ENCODE data around the gene POC1A.

POC1A gene

DNA sequence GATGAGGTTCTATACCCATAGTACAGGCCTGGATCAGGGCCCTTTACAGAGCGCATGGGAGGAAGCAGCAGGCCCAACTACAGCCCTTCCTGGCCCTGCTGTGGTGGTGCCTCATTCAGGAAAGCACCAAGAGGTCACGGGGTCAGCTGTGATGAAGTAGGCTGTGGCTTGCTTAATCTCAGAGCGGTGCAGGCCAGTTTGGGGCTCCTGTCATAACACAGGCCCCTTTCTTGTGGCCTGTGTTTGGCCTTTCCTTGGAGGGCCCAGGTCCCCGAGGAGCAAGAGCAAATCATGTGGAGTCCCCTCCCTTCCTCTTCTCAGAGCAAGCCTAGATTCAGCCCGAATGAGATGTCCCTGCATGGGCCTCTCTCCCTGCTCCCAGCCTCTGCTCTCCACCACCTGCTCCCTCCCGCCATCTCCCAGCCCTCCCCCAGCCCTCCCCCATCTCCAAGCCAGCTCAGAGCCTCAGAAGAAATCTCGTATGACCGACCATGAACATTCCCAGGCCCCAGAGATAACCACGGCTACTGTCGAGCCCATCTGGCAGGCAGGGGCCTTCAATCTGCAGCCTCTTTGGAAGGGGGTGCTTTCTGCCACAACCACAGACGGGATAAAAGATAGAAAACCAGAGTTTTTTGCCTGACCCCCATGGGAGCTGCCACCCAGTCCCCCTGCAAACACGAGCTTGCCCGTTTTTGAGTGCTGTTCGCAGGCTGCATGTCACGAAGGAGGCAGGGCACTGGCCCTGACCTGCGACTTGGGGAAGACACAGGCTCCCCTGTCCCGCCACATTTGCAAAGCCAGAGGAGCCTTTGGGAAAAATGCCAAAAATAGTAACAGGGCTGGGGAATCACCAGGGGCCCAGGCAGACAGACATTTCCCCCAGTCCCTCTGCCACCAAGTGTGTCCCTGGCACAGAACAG, 65.5 kb downstream of the POC1A start:
- in situ Hi-C loops (cut with MboI; ENCODE audit: low sequenced_read_pairs): no loop called here

DNA sequence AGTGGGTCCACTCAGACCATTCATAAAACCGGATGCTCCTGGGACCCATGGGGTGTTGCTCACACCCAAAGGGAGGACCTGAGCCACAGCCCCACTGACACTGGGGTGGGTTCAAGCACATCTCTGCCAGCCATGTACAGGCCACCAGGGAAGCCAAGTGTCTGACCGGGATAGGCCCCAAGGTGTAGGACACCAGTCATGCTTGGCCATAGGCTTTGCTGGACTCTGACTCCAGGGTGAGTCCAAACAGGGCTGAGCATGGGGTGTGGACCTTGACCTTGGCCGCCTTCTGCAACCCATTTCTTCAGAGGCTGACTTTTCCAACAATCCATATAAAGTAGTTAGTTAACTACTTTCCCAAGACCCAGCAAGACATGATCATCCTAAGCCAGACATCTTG, 66.5 kb downstream of the POC1A start:
- in situ Hi-C loops (cut with MboI; ENCODE audit: low sequenced_read_pairs): no loop called here

DNA sequence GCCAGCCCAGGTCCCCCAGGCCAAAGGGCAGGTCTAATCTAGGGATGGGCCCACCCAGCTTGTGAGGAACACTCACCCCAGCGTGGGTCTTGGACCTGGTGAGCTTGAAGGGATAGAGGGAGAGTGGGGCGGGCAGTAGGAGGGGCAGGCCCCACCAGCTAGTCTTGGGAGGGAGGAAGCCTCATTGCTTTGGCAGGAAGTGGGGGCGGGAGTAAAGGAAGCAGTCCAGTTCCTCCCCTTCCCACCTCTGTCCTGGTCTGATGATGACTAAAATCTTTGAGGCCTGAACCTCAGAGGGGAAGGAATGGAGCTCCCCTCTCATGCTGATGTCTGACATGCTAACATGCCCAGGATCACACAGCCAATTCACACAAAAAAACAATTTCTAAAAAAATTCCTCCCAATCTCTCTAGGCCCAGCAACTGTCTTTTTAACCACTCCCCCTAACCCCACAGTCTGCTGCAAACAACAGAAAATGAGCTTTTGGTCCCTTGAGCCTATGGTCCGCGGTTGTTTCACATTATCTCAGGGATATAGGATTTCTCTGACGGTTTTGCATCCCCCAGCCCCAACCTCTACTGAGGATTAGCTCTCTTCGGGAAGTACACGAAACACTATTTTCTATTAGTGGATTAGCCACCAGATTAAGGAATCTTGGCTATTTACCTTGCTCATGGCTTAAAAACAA, 67.1 kb downstream of the POC1A start:
- in situ Hi-C loops (cut with MboI; ENCODE audit: low sequenced_read_pairs): no loop called here

DNA sequence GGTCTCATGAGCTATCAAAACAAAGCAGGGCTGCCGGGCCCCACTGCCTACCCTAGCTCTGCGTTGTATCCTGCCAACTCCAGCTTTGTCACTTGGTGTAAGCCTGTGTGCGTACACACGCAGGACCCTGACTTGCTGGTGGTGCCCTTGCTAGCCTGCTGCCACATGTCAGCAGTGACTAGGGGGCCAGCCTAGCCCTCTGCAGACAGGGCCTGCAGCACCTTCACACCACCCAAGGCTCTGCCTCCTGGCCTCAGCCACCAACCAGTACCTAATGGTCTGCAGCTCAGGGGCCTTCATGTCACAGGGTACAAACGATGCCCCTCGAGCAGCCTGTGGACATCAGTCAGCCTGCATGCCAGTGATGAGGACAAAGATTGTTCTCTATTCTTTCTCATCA, 67.8 kb downstream of the POC1A start:
- in situ Hi-C loops (cut with MboI; ENCODE audit: low sequenced_read_pairs): no loop called here

DNA sequence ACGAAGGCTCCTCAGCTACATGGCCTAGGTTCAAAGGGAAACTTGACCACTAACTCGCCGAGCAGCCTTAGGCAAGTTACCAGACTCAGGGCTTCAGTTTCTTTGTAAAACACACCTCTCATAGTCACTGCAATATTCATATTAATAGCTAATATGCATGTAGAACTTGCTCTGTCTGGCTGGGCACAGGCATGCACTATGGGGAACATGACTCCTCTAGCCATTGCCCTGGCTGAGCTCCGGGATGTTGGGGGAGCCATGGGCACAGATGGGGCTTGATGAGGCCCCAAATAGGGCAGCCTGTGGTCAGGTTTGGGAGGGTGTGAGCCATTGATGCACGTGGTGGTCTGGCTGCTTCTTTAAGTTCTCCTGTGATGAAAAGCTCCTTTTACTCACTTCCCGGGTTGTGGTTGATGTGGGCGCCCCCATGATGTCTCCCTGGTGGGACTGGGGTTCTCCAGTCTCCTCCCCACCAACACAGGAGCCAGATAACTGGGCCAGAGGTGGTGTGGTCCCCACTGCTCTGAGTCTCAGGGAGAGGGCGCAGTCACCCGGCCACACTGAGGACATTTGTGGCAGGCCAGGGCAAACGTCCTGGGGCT, 68.4 kb downstream of the POC1A start:
- in situ Hi-C loops (cut with MboI; ENCODE audit: low sequenced_read_pairs): no loop called here

DNA sequence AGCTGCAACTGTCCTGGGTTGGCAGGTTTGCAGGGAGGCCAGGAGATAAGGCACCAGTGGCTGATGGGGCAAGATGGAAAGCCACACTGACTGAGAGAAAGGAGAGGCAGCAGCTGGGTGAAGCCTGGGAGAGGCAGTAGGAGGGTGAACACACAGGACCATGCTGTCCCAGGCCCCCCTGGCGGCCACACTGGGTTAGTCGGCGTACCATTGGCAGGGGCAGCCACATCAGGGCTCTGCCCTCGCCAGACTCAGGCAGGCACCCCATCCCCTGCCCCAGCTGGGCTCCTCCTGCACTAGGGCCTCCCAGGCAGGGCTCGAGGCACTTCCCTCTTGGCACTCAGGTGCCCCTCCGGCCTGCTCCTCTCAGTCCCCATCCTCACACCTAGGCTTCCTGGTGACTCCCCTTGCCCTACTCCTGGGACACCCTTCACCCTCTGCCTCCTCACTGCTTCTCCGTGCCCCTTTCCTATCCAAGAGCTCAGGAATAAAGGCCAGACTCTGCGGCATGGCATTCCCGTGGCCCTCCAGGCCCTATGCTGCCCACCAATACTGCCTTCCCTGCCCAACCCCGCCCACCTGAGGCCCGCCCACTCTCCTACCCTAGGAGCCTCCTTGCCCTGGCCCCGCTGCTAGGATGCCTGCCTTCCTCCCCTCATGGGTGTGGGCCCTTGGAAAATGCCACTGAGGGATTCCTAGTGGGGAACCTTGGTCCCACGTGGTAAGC, 69.1 kb downstream of the POC1A start:
- in situ Hi-C loops (cut with MboI; ENCODE audit: low sequenced_read_pairs): no loop called here

DNA sequence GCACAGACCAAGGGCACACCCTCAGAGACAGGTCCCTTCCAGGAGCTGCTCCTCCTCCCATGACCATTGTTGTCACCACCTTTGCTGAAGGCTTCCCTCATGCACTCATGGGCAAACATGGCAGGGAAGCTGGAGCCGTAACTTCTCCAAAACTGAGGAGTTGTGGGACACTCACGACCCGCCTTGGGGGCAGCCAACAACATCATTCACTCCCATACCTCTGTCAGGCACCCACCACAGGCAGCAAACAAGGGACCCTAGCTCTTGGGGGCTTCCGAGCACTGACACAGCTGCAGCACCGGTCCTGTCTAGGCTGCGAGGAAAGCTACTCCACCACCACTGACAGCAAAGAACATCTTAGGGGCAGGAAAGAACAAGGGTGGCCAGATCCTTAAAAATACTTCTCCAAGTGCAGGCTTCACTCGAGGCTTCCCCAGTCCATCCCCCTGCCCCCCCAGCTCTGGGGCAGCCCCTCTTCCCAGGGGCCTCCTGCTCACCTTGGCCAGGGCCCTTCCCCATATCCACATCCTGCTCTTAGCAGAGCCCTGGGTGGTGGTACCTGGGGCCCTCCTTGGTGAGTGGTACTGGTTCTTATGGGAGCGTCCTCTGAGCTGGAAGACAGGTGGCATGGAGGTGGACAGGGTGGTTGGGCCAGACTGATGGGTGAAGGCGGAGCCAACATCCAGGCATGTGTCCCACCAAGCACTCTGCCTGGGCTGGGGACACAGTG, 69.8 kb downstream of the POC1A start:
- in situ Hi-C loops (cut with MboI; ENCODE audit: low sequenced_read_pairs): no loop called here

DNA sequence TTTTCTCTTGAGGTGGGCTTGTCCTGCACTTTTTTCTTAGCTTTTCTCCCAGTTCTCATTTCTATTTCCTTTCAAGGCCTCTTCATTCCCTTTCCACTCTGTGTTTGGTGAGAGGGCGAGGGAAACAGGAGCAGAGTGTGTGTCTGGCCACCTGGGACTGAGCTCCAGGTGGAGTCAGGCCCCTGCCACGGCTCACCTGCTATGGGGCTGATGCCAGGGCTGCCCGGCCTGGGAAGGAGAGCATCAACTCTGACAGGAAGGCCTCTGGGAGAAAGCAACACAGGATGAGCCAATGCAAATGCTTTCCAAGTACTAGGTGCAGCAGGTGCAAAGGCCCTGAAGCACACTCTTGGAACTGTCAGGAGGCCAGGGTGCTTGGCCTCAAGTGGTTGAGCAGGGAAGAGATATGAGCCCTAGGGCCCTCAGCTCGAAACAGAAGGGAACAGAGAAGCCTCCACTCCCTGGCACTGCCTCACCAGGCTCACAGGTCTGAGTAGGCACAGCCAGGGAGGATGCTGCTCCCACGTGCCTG, 70.6 kb downstream of the POC1A start:
- in situ Hi-C loops (cut with MboI; ENCODE audit: low sequenced_read_pairs): no loop called here

DNA sequence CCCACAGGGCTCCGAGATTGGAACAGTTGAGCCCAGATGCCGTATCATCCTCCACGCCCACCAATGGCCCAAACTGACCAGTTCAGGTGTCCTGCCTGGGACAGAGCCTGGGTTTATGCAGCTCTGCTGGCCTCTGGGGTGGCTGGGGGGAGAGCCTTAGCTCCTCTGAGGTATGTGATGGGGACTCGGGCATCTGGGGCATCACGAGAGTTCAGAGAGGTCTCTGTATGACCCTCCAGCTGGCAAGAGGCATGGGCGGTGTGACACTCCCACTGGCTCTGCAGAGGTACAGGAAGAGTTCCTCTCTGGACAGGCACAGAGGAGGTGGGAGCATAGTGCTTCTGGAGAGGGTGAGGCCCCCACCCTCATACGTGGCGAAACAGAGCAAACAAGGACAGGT, 71.3 kb downstream of the POC1A start:
- in situ Hi-C loops (cut with MboI; ENCODE audit: low sequenced_read_pairs): no loop called here

DNA sequence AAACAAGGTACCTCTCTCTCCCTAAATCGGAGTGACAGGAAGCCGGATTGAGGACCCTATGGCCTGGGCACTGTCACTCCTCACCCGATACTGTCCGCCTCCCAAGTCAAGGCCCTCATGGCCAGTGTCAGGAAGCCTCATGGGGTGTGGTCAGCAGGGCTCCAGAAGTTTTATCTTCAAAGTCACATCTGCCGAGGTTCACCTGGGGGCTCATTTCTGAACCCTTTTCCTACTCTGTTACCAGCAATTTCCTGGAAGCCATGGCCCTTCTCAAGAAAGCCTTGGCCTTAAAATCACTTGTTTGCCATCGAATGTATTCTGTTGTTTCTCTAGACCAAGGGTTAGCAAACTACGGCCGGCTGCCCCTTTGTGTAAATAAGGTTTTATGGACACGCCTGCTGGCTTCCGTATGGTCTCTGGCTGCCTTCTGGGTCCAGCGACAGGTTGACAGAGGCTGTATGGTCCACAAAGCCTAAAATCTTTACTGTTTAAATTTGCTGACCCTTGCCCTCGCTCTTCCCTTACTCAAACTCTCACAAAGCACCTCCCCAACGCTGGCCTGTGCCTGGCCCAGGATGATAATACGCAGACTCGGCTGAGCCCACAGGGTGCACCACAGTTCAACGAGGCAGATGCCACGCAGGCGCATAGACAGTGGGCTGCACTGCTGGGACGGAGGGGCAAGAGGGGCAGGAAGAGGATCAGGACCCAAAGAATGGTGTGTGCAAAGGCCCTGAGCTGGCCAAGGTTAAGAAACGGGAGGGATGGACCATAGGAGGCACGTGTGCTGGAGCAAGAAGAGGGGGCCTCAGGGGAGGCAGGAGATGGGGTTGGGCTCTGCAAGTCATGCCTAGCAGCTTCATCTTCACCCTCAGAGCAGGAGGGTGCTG, 73.1 kb downstream of the POC1A start:
- in situ Hi-C loops (cut with MboI; ENCODE audit: low sequenced_read_pairs): no loop called here

DNA sequence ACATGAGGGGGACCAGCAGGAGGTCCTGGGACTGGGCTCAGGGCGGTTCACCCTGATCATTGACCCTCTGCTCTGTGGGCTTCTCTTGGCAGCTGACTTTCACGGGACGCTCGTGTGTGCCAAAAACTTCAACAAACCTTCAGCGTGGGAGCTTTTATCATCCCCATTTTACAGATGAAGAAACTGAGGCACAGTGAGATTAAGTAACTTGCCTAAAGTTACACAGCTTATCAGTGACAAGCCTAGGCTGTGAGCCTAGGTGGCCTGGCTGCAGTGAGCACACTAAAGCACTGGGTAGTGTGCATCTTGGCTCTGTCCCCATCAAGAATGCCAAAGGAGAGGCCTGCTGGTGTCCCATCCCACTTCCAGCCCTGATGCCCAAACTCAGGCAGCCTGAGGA, 74.3 kb downstream of the POC1A start:
- in situ Hi-C loops (cut with MboI; ENCODE audit: low sequenced_read_pairs): no loop called here

DNA sequence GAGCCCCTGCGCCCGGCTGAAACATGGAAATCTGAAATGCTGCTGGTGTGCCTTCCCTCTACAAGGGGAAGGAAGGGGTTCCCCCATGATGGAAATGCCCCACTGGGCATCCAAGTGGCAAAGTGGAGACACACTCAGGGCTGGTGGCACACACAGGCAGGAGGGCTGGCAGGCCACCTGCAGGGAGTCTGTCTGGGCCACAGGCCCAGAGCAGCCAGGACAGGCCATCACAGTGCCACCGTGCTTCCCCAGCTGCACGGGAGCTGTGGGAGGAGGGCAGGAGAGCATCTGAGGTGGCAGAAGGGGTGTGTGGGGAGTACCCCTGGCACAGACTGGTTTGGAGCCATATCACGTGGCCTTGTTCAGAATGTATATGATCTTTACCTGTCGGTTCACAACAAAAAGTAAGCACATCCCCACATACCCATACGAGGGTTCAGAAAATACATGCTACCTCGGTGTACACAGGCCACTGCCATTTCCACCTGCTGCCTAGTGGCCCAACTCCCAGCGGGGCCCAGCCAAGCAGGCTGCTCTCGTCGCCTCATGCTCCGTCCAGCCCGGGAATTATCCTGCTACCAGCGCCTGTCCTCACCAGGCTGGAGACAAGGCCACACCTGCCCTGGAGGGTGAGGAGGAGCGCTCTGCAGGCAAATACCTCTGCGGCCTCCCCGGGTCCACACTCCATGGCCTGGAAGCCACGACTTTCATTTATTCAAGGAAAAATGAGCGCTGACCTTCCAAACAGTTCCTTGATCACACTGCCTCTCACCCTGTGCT, 75.3 kb downstream of the POC1A start:
- in situ Hi-C loops (cut with MboI; ENCODE audit: low sequenced_read_pairs): no loop called here

DNA sequence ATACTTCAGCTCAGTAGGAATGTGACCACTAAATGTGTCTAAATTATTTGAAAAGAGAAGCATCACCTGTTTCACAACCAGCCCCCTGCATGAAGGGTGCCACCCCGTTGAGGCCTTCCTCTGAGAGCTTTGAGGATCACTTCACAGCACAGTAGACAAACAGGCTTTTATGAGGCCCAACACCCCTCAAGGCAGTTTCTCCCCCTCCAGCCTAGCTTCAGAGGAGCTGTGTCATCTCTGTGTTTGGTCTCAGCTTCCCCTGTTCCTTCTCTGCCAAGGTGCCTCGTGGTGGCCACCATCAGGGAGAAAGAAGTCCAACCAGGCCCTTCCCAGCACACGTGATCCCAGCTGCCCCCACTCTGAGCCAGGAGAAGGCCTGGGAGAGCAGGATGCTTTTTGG, 76.3 kb downstream of the POC1A start:
- in situ Hi-C loops (cut with MboI; ENCODE audit: low sequenced_read_pairs): no loop called here

DNA sequence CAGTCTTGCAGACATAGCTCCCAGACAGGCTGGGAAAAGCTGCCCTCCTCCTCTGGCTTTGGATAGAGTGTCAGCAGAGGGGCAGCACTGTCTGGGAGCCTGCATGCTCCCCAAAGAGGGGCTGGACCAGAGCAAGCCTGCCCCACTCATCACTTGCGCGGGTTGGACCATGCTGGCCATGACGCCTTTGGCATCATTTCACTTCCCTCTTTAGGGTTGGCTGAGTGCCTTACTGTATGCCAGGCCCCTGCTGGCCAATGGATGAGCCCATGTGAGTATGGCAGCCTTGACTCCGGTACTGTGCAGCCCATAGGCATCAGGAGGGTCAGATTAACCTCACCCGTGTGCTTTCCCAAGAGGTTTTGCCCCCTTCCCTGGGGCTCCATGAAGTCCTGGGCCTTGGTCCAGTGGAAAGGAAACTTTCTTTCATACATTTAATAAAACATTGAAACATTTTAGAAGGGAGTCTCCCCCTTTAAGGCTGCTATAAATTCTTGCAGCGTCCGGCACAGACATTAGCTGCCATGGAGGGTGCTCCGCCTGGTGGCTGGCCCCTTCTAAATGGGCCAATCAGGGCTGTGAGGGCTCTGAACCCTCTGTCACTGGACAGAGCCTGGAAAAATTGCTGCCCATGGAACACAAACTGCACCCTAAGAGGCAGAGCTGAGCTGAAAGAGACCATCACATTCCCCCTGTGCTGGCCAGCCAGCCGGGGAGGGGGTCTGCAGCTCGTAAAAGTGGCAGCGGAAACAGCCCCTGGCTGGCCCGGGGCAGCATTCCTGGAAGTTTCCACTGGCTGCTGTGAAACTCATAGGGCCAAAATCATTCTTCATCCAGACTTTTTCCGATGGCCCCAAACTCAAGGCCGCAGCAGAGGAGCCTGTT, 77.1 kb downstream of the POC1A start:
- in situ Hi-C loops (cut with MboI; ENCODE audit: low sequenced_read_pairs): no loop called here

DNA sequence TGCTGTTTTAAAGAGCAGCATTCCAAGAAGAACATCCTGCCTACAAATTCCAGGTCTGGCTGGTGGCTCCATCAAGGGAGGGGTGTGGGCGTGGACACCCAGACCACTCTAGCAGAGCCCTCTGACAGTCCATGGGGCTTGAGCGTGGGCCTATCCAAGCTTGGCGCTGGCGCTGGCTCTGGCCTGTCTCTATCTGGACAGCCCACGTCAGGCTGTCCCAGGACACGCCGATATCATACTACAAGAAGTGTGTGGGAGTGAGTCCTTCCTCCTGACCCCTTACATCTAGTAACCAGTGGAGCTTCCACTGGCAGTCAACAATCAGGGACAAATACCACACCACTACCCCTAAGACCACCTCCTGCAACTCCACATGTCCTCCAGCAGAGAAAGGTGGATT, 80.7 kb downstream of the POC1A start:
- in situ Hi-C loops (cut with MboI; ENCODE audit: low sequenced_read_pairs): no loop called here

DNA sequence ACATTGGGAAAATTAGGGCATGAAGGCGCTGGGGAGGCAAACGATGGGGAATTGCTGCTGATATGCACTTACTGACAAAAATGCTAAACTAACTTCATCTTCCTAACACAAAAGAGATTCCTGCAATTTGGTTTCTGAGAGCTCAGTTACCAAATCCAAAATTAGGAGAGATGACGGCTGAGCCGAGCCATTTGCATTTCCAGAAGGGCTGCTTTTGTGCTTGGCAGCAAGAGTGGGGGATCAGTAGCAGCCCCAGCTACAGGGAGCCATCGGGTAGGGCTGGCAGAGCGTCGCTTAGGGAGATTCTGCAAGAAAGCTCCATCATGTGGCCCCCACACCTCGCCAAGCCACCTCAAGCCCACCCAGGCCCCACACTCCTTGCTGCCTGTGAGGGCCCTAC, 81.8 kb downstream of the POC1A start:
- in situ Hi-C loops (cut with MboI; ENCODE audit: low sequenced_read_pairs): no loop called here

DNA sequence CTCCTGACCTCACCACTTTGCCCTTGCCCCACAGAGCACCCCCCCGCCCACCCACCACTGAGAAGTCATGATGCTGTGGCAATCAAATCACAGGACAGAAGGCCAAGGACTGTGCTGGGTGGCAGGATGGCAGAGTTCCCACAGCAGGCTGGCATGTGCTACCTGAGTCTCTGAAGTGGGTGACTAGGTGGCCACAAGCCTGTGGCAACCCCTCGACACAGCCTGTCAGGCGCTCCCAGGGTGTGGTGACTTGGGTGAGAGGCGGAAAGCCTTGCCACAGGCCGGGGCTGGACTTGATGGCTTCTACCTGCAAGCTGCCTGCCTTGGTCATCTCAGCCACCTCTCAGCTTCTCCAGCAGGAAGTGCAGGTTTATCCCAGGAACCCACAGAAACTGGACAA, 82.2 kb downstream of the POC1A start:
- in situ Hi-C loops (cut with MboI; ENCODE audit: low sequenced_read_pairs): no loop called here

Data from HL-60/S4 treated with retinoic acid at 250 ng/mL for 4 days and 3 days (cell line).